ENCODE measurements around the gene TTC7B.

The TTC7B gene

GRCh38 chr14:90692061-90692460, 124.2 kb downstream of the TTC7B start:
- Histone ChIP-seq H2AFZ (ENCODE audit: insufficient read depth, low read length, poor library complexity) (no peak overlapping the region), H3K36me3 (ENCODE audit: control insufficient read depth in 1 of 2, insufficient read depth in 2 of 2, low read length in 2 of 2) (no peaks in the 10 kb centered on the region), H3K4ac (ENCODE audit: low read depth, low read length) (no peak overlapping the region), H3K27ac (ENCODE audit: low read depth, low read length) (no peak overlapping the region), H3K79me2 (ENCODE audit: control insufficient read depth, insufficient read depth, low read length, poor library complexity) (no peaks in the 10 kb centered on the region), H3K4me2 (ENCODE audit: low read length) (no peak overlapping the region), H3K4me1 (ENCODE audit: control insufficient read depth in 1 of 2, insufficient read depth in 2 of 2, low read length in 2 of 2) (no peaks in the 10 kb centered on the region), H2BK12ac (ENCODE audit: low read length) (no peak overlapping the region), H3K27me3 (ENCODE audit: insufficient read depth, low read length) (no peaks in the 10 kb centered on the region), H3K23ac (ENCODE audit: low read length) (no peak overlapping the region), H3K9me3 (ENCODE audit: insufficient read depth, low read depth, low read length) (no peaks in the 10 kb centered on the region), H2AK5ac (ENCODE audit: low read length) (no peak overlapping the region), H3K14ac (ENCODE audit: low read length) (no peak overlapping the region), H3K4me3 (ENCODE audit: low read depth, low read length) (no peak overlapping the region), H4K12ac (ENCODE audit: low read depth, low read length) (no peak overlapping the region), H2BK120ac (ENCODE audit: insufficient read depth, low read length, poor library complexity) (no peak overlapping the region), H2BK5ac (ENCODE audit: low read depth, low read length, poor library complexity) (no peak overlapping the region), H3K79me1 (ENCODE audit: low read length) (no peaks in the 10 kb centered on the region), H3K9ac (ENCODE audit: low read length) (no peak overlapping the region), H4K91ac (ENCODE audit: low read depth, low read length) (no peak overlapping the region), H4K8ac (ENCODE audit: low read depth, low read length) (no peak overlapping the region), H3K18ac (ENCODE audit: low read length) (no peak overlapping the region)
- DNase-seq: no peak
- WGBS (ENCODE audit: extremely low coverage, insufficient coverage, insufficient read length): no CpG with 5 or more reads among the region's 2 CpGs

GRCh38 chr14:90691627-90692026, 124.6 kb downstream of the TTC7B start:
- Histone ChIP-seq H3K18ac (ENCODE audit: low read length) (no peak overlapping the region), H4K12ac (ENCODE audit: low read depth, low read length) (no peak overlapping the region), H3K9me3 (ENCODE audit: insufficient read depth, low read depth, low read length) (no peaks in the 10 kb centered on the region), H3K4me3 (ENCODE audit: low read depth, low read length) (no peak overlapping the region), H3K79me1 (ENCODE audit: low read length) (no peaks in the 10 kb centered on the region), H2AFZ (ENCODE audit: insufficient read depth, low read length, poor library complexity) (no peak overlapping the region), H3K4ac (ENCODE audit: low read depth, low read length) (no peak overlapping the region), H3K27me3 (ENCODE audit: insufficient read depth, low read length) (no peaks in the 10 kb centered on the region), H3K4me1 (ENCODE audit: control insufficient read depth in 1 of 2, insufficient read depth in 2 of 2, low read length in 2 of 2) (no peaks in the 10 kb centered on the region), H3K14ac (ENCODE audit: low read length) (no peak overlapping the region), H2BK120ac (ENCODE audit: insufficient read depth, low read length, poor library complexity) (no peak overlapping the region), H3K4me2 (ENCODE audit: low read length) (no peak overlapping the region), H4K91ac (ENCODE audit: low read depth, low read length) (no peak overlapping the region), H3K27ac (ENCODE audit: low read depth, low read length) (no peak overlapping the region), H3K36me3 (ENCODE audit: control insufficient read depth in 1 of 2, insufficient read depth in 2 of 2, low read length in 2 of 2) (no peaks in the 10 kb centered on the region), H2AK5ac (ENCODE audit: low read length) (no peak overlapping the region), H2BK12ac (ENCODE audit: low read length) (no peak overlapping the region), H3K9ac (ENCODE audit: low read length) (no peak overlapping the region), H3K23ac (ENCODE audit: low read length) (no peak overlapping the region), H4K8ac (ENCODE audit: low read depth, low read length) (no peak overlapping the region), H2BK5ac (ENCODE audit: low read depth, low read length, poor library complexity) (no peak overlapping the region), H3K79me2 (ENCODE audit: control insufficient read depth, insufficient read depth, low read length, poor library complexity) (no peaks in the 10 kb centered on the region)
- no peak for DNase-seq
- WGBS (ENCODE audit: extremely low coverage, insufficient coverage, insufficient read length): no CpG with 5 or more reads among the region's 2 CpGs

- H3K14ac ChIP-seq (ENCODE audit: low read length): no peak overlapping the region
- no peak overlapping the region for H3K18ac ChIP-seq (ENCODE audit: low read length)
- H3K9ac ChIP-seq (ENCODE audit: low read length): no peak overlapping the region
- no peaks in the 10 kb centered on the region for H3K4me1 ChIP-seq (ENCODE audit: control insufficient read depth in 1 of 2, insufficient read depth in 2 of 2, low read length in 2 of 2)
- WGBS (ENCODE audit: extremely low coverage, insufficient coverage, insufficient read length): no CpG with 5 or more reads among the region's 5 CpGs
- H3K4me2 ChIP-seq (ENCODE audit: low read length): no peak overlapping the region
- H4K12ac ChIP-seq (ENCODE audit: low read depth, low read length): no peak overlapping the region
- H2BK12ac ChIP-seq (ENCODE audit: low read length): no peak overlapping the region
- peaks cover under 1 to 2% of the 10 kb centered on the region in 2 experiments for H3K36me3 ChIP-seq (ENCODE audit: control insufficient read depth in 1 of 2, insufficient read depth in 2 of 2, low read length in 2 of 2)
- H4K91ac ChIP-seq (ENCODE audit: low read depth, low read length): no peak overlapping the region
- no peaks in the 10 kb centered on the region for H3K79me2 ChIP-seq (ENCODE audit: control insufficient read depth, insufficient read depth, low read length, poor library complexity)
- no peak for DNase-seq
- no peak overlapping the region for H2AFZ ChIP-seq (ENCODE audit: insufficient read depth, low read length, poor library complexity)
- H4K8ac ChIP-seq (ENCODE audit: low read depth, low read length): no peak overlapping the region
- no peak overlapping the region for H2BK120ac ChIP-seq (ENCODE audit: insufficient read depth, low read length, poor library complexity)
- no peaks in the 10 kb centered on the region for H3K79me1 ChIP-seq (ENCODE audit: low read length)
- H3K27ac ChIP-seq (ENCODE audit: low read depth, low read length): no peak overlapping the region
- no peaks in the 10 kb centered on the region for H3K27me3 ChIP-seq (ENCODE audit: insufficient read depth, low read length)
- no peak overlapping the region for H2AK5ac ChIP-seq (ENCODE audit: low read length)
- no peak overlapping the region for H2BK5ac ChIP-seq (ENCODE audit: low read depth, low read length, poor library complexity)
- no peak overlapping the region for H3K4me3 ChIP-seq (ENCODE audit: low read depth, low read length)
- H3K23ac ChIP-seq (ENCODE audit: low read length): no peak overlapping the region
- no peak overlapping the region for H3K4ac ChIP-seq (ENCODE audit: low read depth, low read length)
- no peaks in the 10 kb centered on the region for H3K9me3 ChIP-seq (ENCODE audit: insufficient read depth, low read depth, low read length)
These were observed 128.6 kb downstream of the TTC7B start for GRCh38 chr14:90687680-90688079.

- H4K91ac ChIP-seq (ENCODE audit: low read depth, low read length): no peak overlapping the region
- H3K79me2 ChIP-seq (ENCODE audit: control insufficient read depth, insufficient read depth, low read length, poor library complexity): no peaks in the 10 kb centered on the region
- H4K8ac ChIP-seq (ENCODE audit: low read depth, low read length): no peak overlapping the region
- no peak overlapping the region for H2AK5ac ChIP-seq (ENCODE audit: low read length)
- H3K27ac ChIP-seq (ENCODE audit: low read depth, low read length): no peak overlapping the region
- H3K9me3 ChIP-seq (ENCODE audit: insufficient read depth, low read depth, low read length): no peaks in the 10 kb centered on the region
- H3K4me2 ChIP-seq (ENCODE audit: low read length): no peak overlapping the region
- H3K4me1 ChIP-seq (ENCODE audit: control insufficient read depth in 1 of 2, insufficient read depth in 2 of 2, low read length in 2 of 2): no peaks in the 10 kb centered on the region
- no peak overlapping the region for H3K23ac ChIP-seq (ENCODE audit: low read length)
- no peaks in the 10 kb centered on the region for H3K27me3 ChIP-seq (ENCODE audit: insufficient read depth, low read length)
- H2BK12ac ChIP-seq (ENCODE audit: low read length): no peak overlapping the region
- H2BK120ac ChIP-seq (ENCODE audit: insufficient read depth, low read length, poor library complexity): no peak overlapping the region
- no peak overlapping the region for H3K9ac ChIP-seq (ENCODE audit: low read length)
- H2AFZ ChIP-seq (ENCODE audit: insufficient read depth, low read length, poor library complexity): no peak overlapping the region
- H2BK5ac ChIP-seq (ENCODE audit: low read depth, low read length, poor library complexity): no peak overlapping the region
- H3K18ac ChIP-seq (ENCODE audit: low read length): no peak overlapping the region
- no peak for DNase-seq
- H3K79me1 ChIP-seq (ENCODE audit: low read length): no peaks in the 10 kb centered on the region
- no peak overlapping the region for H3K14ac ChIP-seq (ENCODE audit: low read length)
- H3K4me3 ChIP-seq (ENCODE audit: low read depth, low read length): no peak overlapping the region
- no peak overlapping the region for H4K12ac ChIP-seq (ENCODE audit: low read depth, low read length)
- H3K36me3 ChIP-seq (ENCODE audit: control insufficient read depth in 1 of 2, insufficient read depth in 2 of 2, low read length in 2 of 2): peaks cover 2 to 3% of the 10 kb centered on the region in 2 experiments
- H3K4ac ChIP-seq (ENCODE audit: low read depth, low read length): no peak overlapping the region
- no CpG with 5 or more reads among the region's 7 CpGs for WGBS (ENCODE audit: extremely low coverage, insufficient coverage, insufficient read length)
These were observed 133.6 kb downstream of the TTC7B start for GRCh38 chr14:90682615-90683014.

All from trophoblast cell (in vitro differentiated cells and primary cell).